ENCODE data around the gene POF1B.

- TF ChIP-seq POLR2AphosphoS5 (IDR thresholded peaks at IDR 0.05; ENCODE audit: borderline replicate concordance, low read depth, low read length) (no peak), EZH2 (IDR thresholded peaks at IDR 0.05) (no peak)
Observed at GRCh38 chrX:85243155-85243554, 136.3 kb downstream of the POF1B start.
